ENCODE data around the gene SMYD2. TPM values are rescaled to one million over a fixed set of nuclear protein-coding genes. Genes with fewer than 3 reads are reported as not detected.
"Not testable (repeated sequence)": the region's sequence is repeated elsewhere in the genome, so short reads cannot be mapped to it uniquely, and the experiment has no call there.

The SMYD2 gene
- polyA plus RNA-seq, 1 donor = 58.2 TPM

- DNase-seq = no peak
Observed at GRCh38 chr1:214271995-214272731, 8.8 kb upstream of the SMYD2 start.

GRCh38 chr1:214272964-214273533 lies 7.9 kb upstream of the SMYD2 start:
- no peak for DNase-seq

GRCh38 chr1:214275700-214276099 lies 5.3 kb upstream of the SMYD2 start:
- not testable (repeated sequence) for DNase-seq

- DNase-seq = no peak
Observed at GRCh38 chr1:214276786-214277185, 4.2 kb upstream of the SMYD2 start.

- DNase-seq = no peak
Observed at GRCh38 chr1:214277704-214278635, 3.0 kb upstream of the SMYD2 start.

GRCh38 chr1:214280386-214281020 lies 456 bp upstream of the SMYD2 start:
- peak; percentile 60 for DNase-seq

GRCh38 chr1:214281720-214282629 lies 1.0 kb downstream of the SMYD2 start:
- DNase-seq = no peak

- no peak for DNase-seq
Observed at GRCh38 chr1:214282630-214283242, 1.8 kb downstream of the SMYD2 start.

- DNase-seq = no peak
Observed at GRCh38 chr1:214285610-214286440, 4.9 kb downstream of the SMYD2 start.

GRCh38 chr1:214287884-214288283 lies 6.9 kb downstream of the SMYD2 start:
- DNase-seq = no peak

- no peak for DNase-seq
Observed at GRCh38 chr1:214289574-214290272, 8.8 kb downstream of the SMYD2 start.

- no peak for DNase-seq
Observed at GRCh38 chr1:214290424-214291037, 9.6 kb downstream of the SMYD2 start.

- DNase-seq = no peak
Observed at GRCh38 chr1:214292322-214292721, 11.4 kb downstream of the SMYD2 start.

GRCh38 chr1:214295934-214296333 lies 15.0 kb downstream of the SMYD2 start:
- DNase-seq = no peak

GRCh38 chr1:214296860-214297745 lies 16.1 kb downstream of the SMYD2 start:
- no peak for DNase-seq

- no peak for DNase-seq
Observed at GRCh38 chr1:214300149-214300780, 19.3 kb downstream of the SMYD2 start.

GRCh38 chr1:214301526-214301925 lies 20.6 kb downstream of the SMYD2 start:
- DNase-seq = no peak
